Measurements from ENCODE around the gene ICAM3.
"Not testable (repeated sequence)": the region's sequence is repeated elsewhere in the genome, so short reads cannot be mapped to it uniquely, and the experiment has no call there.

Gene ICAM3

DNA sequence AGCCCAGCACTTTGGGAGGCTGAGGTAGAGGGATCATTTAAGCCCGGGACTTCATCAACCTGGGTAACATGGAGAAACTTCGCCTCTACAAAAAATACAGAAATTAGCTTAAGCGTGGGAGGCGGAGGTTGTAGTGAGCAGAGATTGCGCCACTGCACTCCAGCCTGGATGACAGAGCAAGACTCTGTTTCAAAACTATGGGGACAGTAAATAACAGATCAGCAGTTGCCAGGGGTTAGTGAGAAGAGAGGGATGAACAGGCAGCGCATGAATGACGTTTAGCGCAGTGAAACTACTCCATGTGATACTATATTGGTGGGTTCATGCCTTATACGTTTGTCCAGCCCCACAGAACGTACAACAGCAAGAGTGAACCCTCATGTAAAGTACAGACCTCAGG is 7.1 kb upstream of the ICAM3 start:
- Histone ChIP-seq H3K27ac (ENCODE audit: low read depth, low read length, severe bottlenecking) (no peak overlapping the region), H3K9me3 (ENCODE audit: control insufficient read depth, low read length) (no peaks in the 10 kb centered on the region)
- WGBS, 2 experiments (ENCODE audit: insufficient coverage in 2 of 2), result 92 to 95% methylated on average over 9 to 10 of the region's 10 CpGs

DNA sequence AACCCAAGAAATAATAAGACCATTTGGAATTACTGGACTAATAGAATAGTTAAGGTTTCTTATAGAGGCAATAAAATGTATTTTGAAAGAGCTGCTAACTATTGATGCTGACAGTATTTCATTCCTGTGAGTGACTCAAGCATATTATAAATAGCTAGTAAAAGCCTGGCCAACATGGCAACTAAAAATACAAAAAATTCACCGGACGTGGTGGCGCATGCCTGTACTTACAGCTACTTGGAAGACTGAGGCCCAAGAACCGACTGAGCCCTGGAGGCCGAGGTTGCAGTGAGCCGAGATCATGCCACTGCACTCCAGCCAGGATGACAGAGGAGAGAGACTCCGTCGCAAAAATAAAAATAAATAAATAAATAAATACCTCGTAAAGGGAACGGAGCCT is 5.4 kb upstream of the ICAM3 start:
- Histone ChIP-seq H3K4me3 (ENCODE audit: extremely low read depth, insufficient read depth, low read length, poor library complexity, severe bottlenecking) (no peak overlapping the region), H3K27ac (ENCODE audit: low read depth, low read length, severe bottlenecking) (no peak overlapping the region), H3K9me3 (ENCODE audit: control insufficient read depth, low read length) (no peaks in the 10 kb centered on the region), H3K36me3 (ENCODE audit: control insufficient read depth, insufficient read depth, low read length) (no peaks in the 10 kb centered on the region), H3K4me1 (ENCODE audit: control insufficient read depth, insufficient read depth, low read length, poor library complexity, severe bottlenecking) (no peaks in the 10 kb centered on the region)
- WGBS, 2 experiments (ENCODE audit: insufficient coverage in 2 of 2), result 86 to 100% methylated on average over 4 to 5 of the region's 10 CpGs

More for the DNA sequence above, 7.1 kb upstream of the ICAM3 start:
- Histone ChIP-seq H3K4me3 (ENCODE audit: extremely low read depth, insufficient read depth, low read length, poor library complexity, severe bottlenecking) (no peak overlapping the region), H3K36me3 (ENCODE audit: control insufficient read depth, insufficient read depth, low read length) (peaks cover 7% of the 10 kb centered on the region), H3K4me1 (ENCODE audit: control insufficient read depth, insufficient read depth, low read length, poor library complexity, severe bottlenecking) (no peaks in the 10 kb centered on the region)

- no peaks in the 10 kb centered on the region for H3K4me1 ChIP-seq (ENCODE audit: control insufficient read depth, insufficient read depth, low read length, poor library complexity, severe bottlenecking)
- H3K9me3 ChIP-seq (ENCODE audit: control insufficient read depth, low read length), result no peaks in the 10 kb centered on the region
- no peaks in the 10 kb centered on the region for H3K36me3 ChIP-seq (ENCODE audit: control insufficient read depth, insufficient read depth, low read length)
- H3K27ac ChIP-seq (ENCODE audit: low read depth, low read length, severe bottlenecking), result no peak overlapping the region
- WGBS, 2 experiments (ENCODE audit: insufficient coverage in 2 of 2), result no CpG with 5 or more reads among the region's 2 CpGs
- no peak overlapping the region for H3K4me3 ChIP-seq (ENCODE audit: extremely low read depth, insufficient read depth, low read length, poor library complexity, severe bottlenecking)
These were observed 4.1 kb upstream of the ICAM3 start for GRCh38 chr19:10343495-10343894.

DNA sequence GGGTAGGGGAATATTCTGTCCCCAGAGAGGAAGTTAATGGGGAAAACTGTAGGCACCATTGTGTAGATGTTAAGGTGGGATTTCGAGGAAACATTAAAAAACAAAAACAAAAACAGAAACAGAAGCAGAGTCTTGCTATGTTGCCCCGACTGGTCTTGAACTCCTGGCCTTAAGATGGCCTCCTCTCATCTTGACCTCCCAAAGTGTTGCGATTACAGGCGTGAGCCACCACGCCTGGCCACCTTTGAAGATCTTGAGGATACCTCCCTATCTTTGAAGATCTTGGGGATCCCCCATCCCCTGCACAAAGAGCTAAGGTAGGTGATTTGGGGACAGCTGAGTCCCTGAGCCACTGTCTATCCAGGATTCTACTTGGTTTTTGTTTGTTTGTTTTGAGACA is 553 bp upstream of the ICAM3 start:
- 93 to 100% methylated on average over 2 to 5 of the region's 5 CpGs for WGBS, 2 experiments (ENCODE audit: insufficient coverage in 2 of 2)

GRCh38 chr19:10338940-10339339 is 484 bp downstream of the ICAM3 start:
- 85 to 87% methylated on average over 4 to 5 of the region's 6 CpGs for WGBS, 2 experiments (ENCODE audit: insufficient coverage in 2 of 2)
- Histone ChIP-seq H3K4me1 (ENCODE audit: control insufficient read depth, insufficient read depth, low read length, poor library complexity, severe bottlenecking) (no peaks in the 10 kb centered on the region), H3K9me3 (ENCODE audit: control insufficient read depth, low read length) (no peaks in the 10 kb centered on the region), H3K4me3 (ENCODE audit: extremely low read depth, insufficient read depth, low read length, poor library complexity, severe bottlenecking) (no peak overlapping the region), H3K36me3 (ENCODE audit: control insufficient read depth, insufficient read depth, low read length) (no peaks in the 10 kb centered on the region), H3K27ac (ENCODE audit: low read depth, low read length, severe bottlenecking) (no peak overlapping the region)

More for the DNA sequence above, 553 bp upstream of the ICAM3 start:
- Histone ChIP-seq H3K4me1 (ENCODE audit: control insufficient read depth, insufficient read depth, low read length, poor library complexity, severe bottlenecking) (no peaks in the 10 kb centered on the region), H3K36me3 (ENCODE audit: control insufficient read depth, insufficient read depth, low read length) (no peaks in the 10 kb centered on the region), H3K27ac (ENCODE audit: low read depth, low read length, severe bottlenecking) (no peak overlapping the region), H3K4me3 (ENCODE audit: extremely low read depth, insufficient read depth, low read length, poor library complexity, severe bottlenecking) (no peak overlapping the region), H3K9me3 (ENCODE audit: control insufficient read depth, low read length) (no peaks in the 10 kb centered on the region)

GRCh38 chr19:10336725-10337124 is 2.7 kb downstream of the ICAM3 start:
- not testable (repeated sequence) for H3K4me3 ChIP-seq (ENCODE audit: extremely low read depth, insufficient read depth, low read length, poor library complexity, severe bottlenecking)
- 89 to 90% methylated on average over 6 to 8 of the region's 9 CpGs for WGBS, 2 experiments (ENCODE audit: insufficient coverage in 2 of 2)

GRCh38 chr19:10335352-10335985 is 4.0 kb downstream of the ICAM3 start:
- 67 to 70% methylated on average over 16 to 22 of the region's 26 CpGs for WGBS, 2 experiments (ENCODE audit: insufficient coverage in 2 of 2)
- no peak overlapping the region for H3K4me3 ChIP-seq (ENCODE audit: extremely low read depth, insufficient read depth, low read length, poor library complexity, severe bottlenecking)
- peaks cover 8% of the 10 kb centered on the region for H3K36me3 ChIP-seq (ENCODE audit: control insufficient read depth, insufficient read depth, low read length)
- peaks cover 4% of the 10 kb centered on the region for H3K4me1 ChIP-seq (ENCODE audit: control insufficient read depth, insufficient read depth, low read length, poor library complexity, severe bottlenecking)
- no peaks in the 10 kb centered on the region for H3K9me3 ChIP-seq (ENCODE audit: control insufficient read depth, low read length)
- no peak overlapping the region for H3K27ac ChIP-seq (ENCODE audit: low read depth, low read length, severe bottlenecking)

More at GRCh38 chr19:10336725-10337124, 2.7 kb downstream of the ICAM3 start:
- not testable (repeated sequence) for H3K4me1 ChIP-seq (ENCODE audit: control insufficient read depth, insufficient read depth, low read length, poor library complexity, severe bottlenecking); H3K27ac ChIP-seq (ENCODE audit: low read depth, low read length, severe bottlenecking); H3K36me3 ChIP-seq (ENCODE audit: control insufficient read depth, insufficient read depth, low read length); H3K9me3 ChIP-seq (ENCODE audit: control insufficient read depth, low read length)

DNA sequence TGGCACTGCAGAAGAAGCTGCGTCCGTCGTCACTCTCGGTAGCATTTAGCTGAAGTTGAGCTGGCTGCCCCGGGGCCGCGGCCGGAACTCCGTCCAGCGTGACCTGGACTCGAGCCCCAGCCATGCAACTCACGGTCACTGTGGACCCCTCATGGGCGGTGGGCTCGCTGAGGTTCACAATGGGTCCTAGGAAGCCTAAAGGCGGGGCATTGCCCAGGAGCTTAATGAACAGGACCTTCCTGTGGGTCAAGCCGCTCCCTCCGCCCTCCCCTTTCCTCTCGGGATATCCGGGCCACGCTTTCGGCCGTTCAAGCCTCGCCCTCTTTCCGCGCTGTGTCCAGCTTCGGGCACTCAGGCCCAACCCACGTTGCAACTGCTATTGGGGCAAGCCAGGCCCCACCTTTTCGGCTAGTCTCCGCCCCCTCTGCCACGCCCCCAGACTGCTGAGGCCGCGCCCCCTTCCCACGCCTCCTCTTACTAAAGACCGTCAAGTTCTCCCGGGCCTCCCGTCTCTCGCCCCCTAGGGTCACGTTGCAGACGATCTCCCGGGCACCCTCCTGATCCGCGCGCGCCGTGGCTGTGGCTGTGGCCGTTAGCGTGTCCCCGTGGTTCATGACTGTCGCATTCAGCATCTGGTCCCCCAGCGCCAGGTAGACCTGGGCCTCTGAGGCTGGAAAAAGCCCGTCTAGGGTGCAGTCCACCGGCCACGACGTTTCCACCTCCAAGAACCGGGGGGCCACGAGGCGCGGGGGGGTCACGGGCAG is 4.7 kb downstream of the ICAM3 start:
- H3K36me3 ChIP-seq (ENCODE audit: control insufficient read depth, insufficient read depth, low read length), result peaks cover 15% of the 10 kb centered on the region
- peak overlapping the region; percentile 59 for H3K27ac ChIP-seq (ENCODE audit: low read depth, low read length, severe bottlenecking)
- H3K4me1 ChIP-seq (ENCODE audit: control insufficient read depth, insufficient read depth, low read length, poor library complexity, severe bottlenecking), result peaks cover 4% of the 10 kb centered on the region
- peak overlapping the region; percentile 81 for H3K4me3 ChIP-seq (ENCODE audit: extremely low read depth, insufficient read depth, low read length, poor library complexity, severe bottlenecking)
- H3K9me3 ChIP-seq (ENCODE audit: control insufficient read depth, low read length), result no peaks in the 10 kb centered on the region
- WGBS, 2 experiments (ENCODE audit: insufficient coverage in 2 of 2), result 8 to 9% methylated on average over 53 to 56 of the region's 59 CpGs

- H3K27ac ChIP-seq (ENCODE audit: low read depth, low read length, severe bottlenecking), result peak overlapping the region; percentile 59
- H3K9me3 ChIP-seq (ENCODE audit: control insufficient read depth, low read length), result no peaks in the 10 kb centered on the region
- 5% methylated on average over 34 to 42 of the region's 44 CpGs for WGBS, 2 experiments (ENCODE audit: insufficient coverage in 2 of 2)
- H3K4me1 ChIP-seq (ENCODE audit: control insufficient read depth, insufficient read depth, low read length, poor library complexity, severe bottlenecking), result peaks cover 4% of the 10 kb centered on the region
- H3K36me3 ChIP-seq (ENCODE audit: control insufficient read depth, insufficient read depth, low read length), result peaks cover 23% of the 10 kb centered on the region
- peak overlapping the region; percentile 81 for H3K4me3 ChIP-seq (ENCODE audit: extremely low read depth, insufficient read depth, low read length, poor library complexity, severe bottlenecking)
These were observed 5.5 kb downstream of the ICAM3 start for GRCh38 chr19:10333758-10334587.

DNA sequence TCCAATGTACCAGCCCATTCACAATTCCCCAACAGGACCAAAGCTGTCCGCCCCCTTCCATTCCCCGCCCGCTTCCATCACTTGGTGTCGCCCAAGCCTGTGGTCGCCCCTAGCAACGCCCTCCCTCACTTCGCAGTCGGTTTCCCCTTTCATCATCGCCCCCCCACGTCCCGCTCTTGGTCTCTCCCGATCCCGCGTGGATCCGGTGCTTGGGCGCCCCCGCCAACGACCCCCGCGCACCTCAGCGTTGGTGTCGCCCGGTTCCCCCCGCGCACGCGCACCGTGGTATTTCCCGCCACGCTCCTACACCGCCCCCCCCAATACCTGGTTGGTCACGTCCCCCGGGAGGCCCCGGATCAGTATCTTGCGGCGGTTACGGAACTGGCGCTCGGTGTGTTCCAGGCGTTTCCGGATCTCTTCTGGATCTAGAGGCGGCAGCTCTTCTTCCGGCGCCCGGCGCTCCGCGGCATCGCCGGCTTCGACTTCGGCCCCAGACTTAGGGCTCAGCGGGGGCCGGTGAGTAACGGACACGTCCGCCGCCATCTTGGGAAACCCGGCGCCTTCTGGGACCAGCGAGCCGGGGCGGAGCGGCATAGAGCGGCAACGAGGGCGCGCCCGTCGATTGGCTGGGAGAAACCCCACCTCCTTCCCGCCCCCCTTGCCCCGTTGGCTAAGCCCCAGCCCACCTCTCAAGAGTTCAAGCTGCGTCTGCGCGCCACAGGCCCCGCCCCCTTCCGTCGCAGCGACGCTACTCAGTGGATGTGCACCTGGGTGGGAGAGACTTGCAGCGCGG is 6.3 kb downstream of the ICAM3 start, which contains the start of gene RAVER1:
Gene RAVER1 (minus strand): TSS at position 565 of the 793 bp plus-strand sequence. CDS start 22 bp downstream, at position 543.
- Histone ChIP-seq H3K4me1 (ENCODE audit: control insufficient read depth, insufficient read depth, low read length, poor library complexity, severe bottlenecking) (peaks cover 4% of the 10 kb centered on the region), H3K27ac (ENCODE audit: low read depth, low read length, severe bottlenecking) (peak within 1 kb of the TSS; percentile 96), H3K36me3 (ENCODE audit: control insufficient read depth, insufficient read depth, low read length) (peaks cover 32% of the 10 kb centered on the region), H3K4me3 (ENCODE audit: extremely low read depth, insufficient read depth, low read length, poor library complexity, severe bottlenecking) (peak within 1 kb of the TSS; percentile 81), H3K9me3 (ENCODE audit: control insufficient read depth, low read length) (no peaks in the 10 kb centered on the region)
- WGBS, 2 experiments (ENCODE audit: insufficient coverage in 2 of 2), result 0% methylated on average over 42 to 58 of the region's 82 CpGs

Data from mesodermal cell (in vitro differentiated cells).